HL-60 (cell line): ENCODE measurements around the gene RHEX.
A peak's percentile ranks its signal among the peaks of the same experiment; 100 is the strongest.
"Not testable (repeated sequence)": the region's sequence is repeated elsewhere in the genome, so short reads cannot be mapped to it uniquely, and the experiment has no call there.

Source experiments
- DNase-seq, 2 experiments: peaks; one replicate each; pipeline ENCODE4 v3.0.0-alpha.2; 2010 to 2020; ENCODE audit warnings: low read depth in 1 of 2, low spot score in 1 of 2
- H3K27ac ChIP-seq: fragments of 250-450 bp; sonication (Bioruptor Pico); replicated peaks from 2 replicates; pipeline ENCODE4 v1.5.1; 2020; ENCODE audit warnings: mild to moderate bottlenecking, moderate library complexity
- H3K27me3 ChIP-seq: fragments of 250-450 bp; sonication (Bioruptor Pico); 2 replicates; pipeline ENCODE4 v1.5.1; 2021; ENCODE audit warnings: mild to moderate bottlenecking, moderate library complexity; ENCODE audit not compliant: insufficient read depth, poor library complexity, severe bottlenecking
- H3K4me3 ChIP-seq: replicated peaks from 2 replicates; pipeline ENCODE4 v1.5.1; 2011; ENCODE audit warnings: mild to moderate bottlenecking, control low read depth, low read length; ENCODE audit not compliant: insufficient read depth
- CTCF ChIP-seq: IDR thresholded peaks from one replicate; pipeline ENCODE4 v1.5.1; 2011; ENCODE audit warnings: low read length, control low read depth, inconsistent platforms; ENCODE audit not compliant: insufficient read depth
- GABPA ChIP-seq: IDR thresholded peaks from 2 replicates; pipeline ENCODE4 v1.6.1; 2012; ENCODE audit warnings: low read depth
- POLR2AphosphoS5 ChIP-seq: IDR thresholded peaks from 2 replicates; pipeline ENCODE4 v1.6.1; 2012; ENCODE audit warnings: low read depth
- REST ChIP-seq: IDR thresholded peaks from 2 replicates; pipeline ENCODE4 v1.6.1; 2012; ENCODE audit warnings: low read depth; ENCODE audit not compliant: insufficient replicate concordance
- SPI1 ChIP-seq: IDR thresholded peaks from 2 replicates; pipeline ENCODE4 v1.6.1; 2012; ENCODE audit warnings: low read depth, mild to moderate bottlenecking, borderline replicate concordance

RHEX gene

GRCh38 chr1:206050655-206051235 is 2.2 kb upstream of the RHEX start:
- peak; percentile 92 to 97 for DNase-seq
- H3K27me3 ChIP-seq: no peaks in the 10 kb centered on the region
- peak overlapping the region; percentile 71 for H3K27ac ChIP-seq
- H3K4me3 ChIP-seq: no peak overlapping the region
- TF ChIP-seq GABPA (peak; percentile 55; the same call in 1 of the 2 replicates), CTCF (no peak), REST (peak; percentile 23), POLR2AphosphoS5 (peak; percentile 95), SPI1 (peak; percentile 96)

GRCh38 chr1:206052231-206052865 is 625 bp upstream of the RHEX start:
- DNase-seq, H3K27me3 ChIP-seq, H3K4me3 ChIP-seq: not testable (repeated sequence)
- H3K27ac ChIP-seq: peak overlapping the region; percentile 71

- not testable (repeated sequence) for DNase-seq, H3K4me3 ChIP-seq, H3K27ac ChIP-seq, H3K27me3 ChIP-seq
Observed at GRCh38 chr1:206053616-206054015, 643 bp downstream of the RHEX start.

- H3K27ac ChIP-seq, DNase-seq, H3K4me3 ChIP-seq, H3K27me3 ChIP-seq: not testable (repeated sequence)
Observed at GRCh38 chr1:206055069-206055625, 2.2 kb downstream of the RHEX start.

GRCh38 chr1:206055639-206056323 is 2.8 kb downstream of the RHEX start:
- H3K27me3 ChIP-seq, DNase-seq, H3K27ac ChIP-seq, H3K4me3 ChIP-seq: not testable (repeated sequence)

- H3K4me3 ChIP-seq, H3K27me3 ChIP-seq, DNase-seq, H3K27ac ChIP-seq: not testable (repeated sequence)
Observed at GRCh38 chr1:206058289-206058926, 5.4 kb downstream of the RHEX start.

GRCh38 chr1:206058927-206059292 is 5.9 kb downstream of the RHEX start:
- no peak overlapping the region for H3K27ac ChIP-seq
- no peak for TF ChIP-seq GABPA
- TF ChIP-seq POLR2AphosphoS5: no peak
- no peak for TF ChIP-seq CTCF
- no peak for TF ChIP-seq REST
- TF ChIP-seq SPI1: no peak
- DNase-seq: no peak

More at GRCh38 chr1:206058927-206059292, 5.9 kb downstream of the RHEX start:
- Histone ChIP-seq H3K27me3 (no peaks in the 10 kb centered on the region), H3K4me3 (no peak overlapping the region)
